Vagina (tissue), 2 donors: ENCODE data around the gene PCIF1. TPM values are rescaled to one million over a fixed set of nuclear protein-coding genes. Genes with fewer than 3 reads are reported as not detected.

Experiments
- DNase-seq, 2 donors: peaks; one replicate each; pipeline ENCODE4 v3.0.0-alpha.2; 2017; ENCODE audit errors: extremely low spot score in 2 of 2
- H3K27ac ChIP-seq: fragments of 200-600 bp; sonication (generic); one replicate; pipeline ENCODE4 v1.5.1; 2019
- H3K27me3 ChIP-seq: fragments of 200-600 bp; sonication (generic); one replicate; pipeline ENCODE4 v1.5.1; 2019
- H3K36me3 ChIP-seq, 2 donors: fragments of 200-600 bp; sonication (generic); one replicate each; pipeline ENCODE4 v1.5.1; 2017 to 2019
- H3K4me1 ChIP-seq: fragments of 200-600 bp; sonication (generic); one replicate; pipeline ENCODE4 v1.5.1; 2019
- H3K4me3 ChIP-seq, 2 donors: fragments of 200-600 bp; sonication (generic); 1 replicate in 1 of 2; 2 replicates in 1 of 2; pipeline ENCODE4 v1.5.1; 2016 to 2019
- H3K9me3 ChIP-seq: fragments of 200-600 bp; sonication (generic); one replicate; pipeline ENCODE4 v1.5.1; 2019
- CTCF ChIP-seq, 3 experiments: fragments of 450-650 bp in 2 of 3; fragments of 200-600 bp in 1 of 3; sonication (generic) in 1 of 3; IDR thresholded peaks; one replicate each; pipeline ENCODE4 v1.5.1; 2017 to 2019; ENCODE audit warnings: antibody characterized with exemption in 3 of 3, mild to moderate bottlenecking in 2 of 3, moderate library complexity in 2 of 3
- POLR2A ChIP-seq, 2 donors: fragments of 450-650 bp; IDR thresholded peaks; one replicate each; pipeline ENCODE4 v1.6.1; 2017; ENCODE audit warnings: antibody characterized with exemption in 2 of 2, mild to moderate bottlenecking in 2 of 2, moderate library complexity in 2 of 2
- POLR2AphosphoS5 ChIP-seq, 2 donors: sonication (generic); formaldehyde crosslinking; IDR thresholded peaks; one replicate each; pipeline ENCODE4 v1.9.0; 2017; ENCODE audit warnings: antibody characterized with exemption in 2 of 2, mild to moderate bottlenecking in 2 of 2, low read depth in 1 of 2; ENCODE audit not compliant: insufficient read depth in 1 of 2
- intact Hi-C: fragments of 100-400 bp; cut with DNase I; formaldehyde crosslinking; loops from one replicate; pipeline ENCODE4 v1.15.1; 2023
- total RNA-seq: library from RNA; depleted of rRNA; stranded (reverse); fragments of >200 nt; gene quantifications from one replicate; pipeline ENCODE4 v1.2.3, GENCODE V29; 2016

Gene PCIF1
- total RNA-seq, 1 donor from 2014 or later, result 36.6 TPM

DNA sequence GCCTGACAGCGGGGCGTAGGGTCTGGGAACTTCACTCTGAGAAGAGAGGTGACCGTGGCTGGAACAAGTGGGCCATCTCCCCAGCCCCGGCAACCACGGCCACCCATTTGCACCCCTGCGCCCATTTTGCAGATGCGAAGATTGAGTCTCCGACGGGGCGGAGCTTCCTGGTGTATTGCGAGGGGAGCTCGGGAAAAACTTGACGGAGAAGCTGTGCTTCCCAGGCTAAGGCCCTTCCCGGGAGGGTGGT is 36.9 kb downstream of the PCIF1 start:
- Histone ChIP-seq H3K9me3 (no peaks in the 10 kb centered on the region), H3K4me1 (peaks cover 30% of the 10 kb centered on the region), H3K27me3 (no peaks in the 10 kb centered on the region), H3K4me3 (peak overlapping the region; percentile 60 to 92), H3K27ac (peak overlapping the region; percentile 98), H3K36me3 (peaks cover 0 to 30% of the 10 kb centered on the region in 2 donors)
- no peak for TF ChIP-seq POLR2AphosphoS5 (IDR thresholded peaks at IDR 0.05; ENCODE audit: insufficient read depth in 1 of 2, low read depth in 1 of 2)
- TF ChIP-seq CTCF (IDR thresholded peaks at IDR 0.05), result no peak
- TF ChIP-seq POLR2A (IDR thresholded peaks at IDR 0.05), result no peak
- intact Hi-C loops, result no loop called here
- DNase-seq, result no peak

DNA sequence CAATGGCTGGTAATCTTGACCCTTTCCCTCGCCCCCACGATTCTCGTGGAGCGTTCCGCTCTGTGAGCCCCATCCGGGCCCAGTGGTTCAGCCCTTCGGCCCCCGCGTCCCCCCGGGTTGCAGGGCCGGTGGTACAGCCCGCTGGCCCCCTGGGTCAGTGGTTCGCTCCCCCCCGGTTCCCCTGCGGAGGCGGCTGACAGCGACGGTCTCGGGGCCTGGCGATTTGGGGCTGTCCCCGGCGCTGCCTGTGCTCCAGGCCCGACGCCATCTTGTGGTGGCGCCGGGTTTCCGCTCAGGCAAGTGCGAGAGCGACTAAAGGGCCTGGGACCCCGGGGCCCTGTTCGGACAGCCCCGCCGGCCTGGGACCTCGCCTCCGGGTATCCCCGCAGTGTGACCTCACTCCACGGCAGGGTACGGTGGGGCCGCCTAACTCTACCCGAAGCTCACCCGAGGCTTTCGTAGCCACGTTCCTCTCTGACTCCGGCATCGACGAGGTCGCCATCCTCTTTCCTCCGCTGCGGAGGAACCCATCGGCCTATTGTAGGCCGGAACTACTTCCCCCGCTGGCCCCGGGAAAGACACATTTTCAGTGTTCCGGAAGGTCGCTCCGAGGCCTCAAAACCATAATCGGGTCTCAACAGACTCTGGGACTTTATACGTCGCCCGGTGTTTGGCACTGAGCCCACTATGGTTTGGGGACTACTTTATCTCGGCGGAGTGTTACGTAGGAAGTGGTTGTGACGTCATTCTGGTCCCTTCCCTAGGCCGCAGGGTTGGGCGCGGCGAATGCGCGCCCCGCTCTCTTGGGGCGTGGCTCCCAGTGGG is 37.4 kb downstream of the PCIF1 start, which contains the start of gene ZNF335:
TSS of gene ZNF335 (minus strand) at position 529 of the 825 bp plus-strand sequence. CDS start 793 bp downstream, outside the sequence.
- no peaks in the 10 kb centered on the region for H3K27me3 ChIP-seq
- peaks cover 30% of the 10 kb centered on the region for H3K4me1 ChIP-seq
- intact Hi-C loops, result no loop called here
- H3K4me3 ChIP-seq, result peak within 1 kb of the TSS; percentile 60 to 92
- peak in 1 of 2 donors; percentile 97 for DNase-seq
- H3K36me3 ChIP-seq, result peaks cover 0 to 25% of the 10 kb centered on the region in 2 donors
- TF ChIP-seq POLR2AphosphoS5 (IDR thresholded peaks at IDR 0.05; ENCODE audit: insufficient read depth in 1 of 2, low read depth in 1 of 2), result peak; percentile 90 to 98
- TF ChIP-seq CTCF (IDR thresholded peaks at IDR 0.05), result peak in 1 of 3 experiments; percentile 48
- peak in 1 of 2 donors; percentile 57 for TF ChIP-seq POLR2A (IDR thresholded peaks at IDR 0.05)
- H3K9me3 ChIP-seq, result no peaks in the 10 kb centered on the region
- H3K27ac ChIP-seq, result peak within 1 kb of the TSS; percentile 98

- H3K4me3 ChIP-seq, result peak overlapping the region; percentile 60 to 92
- peak overlapping the region; percentile 98 for H3K27ac ChIP-seq
- no peak for DNase-seq
- TF ChIP-seq POLR2AphosphoS5 (IDR thresholded peaks at IDR 0.05; ENCODE audit: insufficient read depth in 1 of 2, low read depth in 1 of 2), result no peak
- no peak for TF ChIP-seq CTCF (IDR thresholded peaks at IDR 0.05)
- TF ChIP-seq POLR2A (IDR thresholded peaks at IDR 0.05), result no peak
- H3K27me3 ChIP-seq, result no peaks in the 10 kb centered on the region
- peaks cover 30% of the 10 kb centered on the region for H3K4me1 ChIP-seq
- peaks cover 0 to 18% of the 10 kb centered on the region in 2 donors for H3K36me3 ChIP-seq
- H3K9me3 ChIP-seq, result no peaks in the 10 kb centered on the region
- intact Hi-C loops, result no loop called here
Observed at GRCh38 chr20:45972500-45973183, 38.2 kb downstream of the PCIF1 start.

DNA sequence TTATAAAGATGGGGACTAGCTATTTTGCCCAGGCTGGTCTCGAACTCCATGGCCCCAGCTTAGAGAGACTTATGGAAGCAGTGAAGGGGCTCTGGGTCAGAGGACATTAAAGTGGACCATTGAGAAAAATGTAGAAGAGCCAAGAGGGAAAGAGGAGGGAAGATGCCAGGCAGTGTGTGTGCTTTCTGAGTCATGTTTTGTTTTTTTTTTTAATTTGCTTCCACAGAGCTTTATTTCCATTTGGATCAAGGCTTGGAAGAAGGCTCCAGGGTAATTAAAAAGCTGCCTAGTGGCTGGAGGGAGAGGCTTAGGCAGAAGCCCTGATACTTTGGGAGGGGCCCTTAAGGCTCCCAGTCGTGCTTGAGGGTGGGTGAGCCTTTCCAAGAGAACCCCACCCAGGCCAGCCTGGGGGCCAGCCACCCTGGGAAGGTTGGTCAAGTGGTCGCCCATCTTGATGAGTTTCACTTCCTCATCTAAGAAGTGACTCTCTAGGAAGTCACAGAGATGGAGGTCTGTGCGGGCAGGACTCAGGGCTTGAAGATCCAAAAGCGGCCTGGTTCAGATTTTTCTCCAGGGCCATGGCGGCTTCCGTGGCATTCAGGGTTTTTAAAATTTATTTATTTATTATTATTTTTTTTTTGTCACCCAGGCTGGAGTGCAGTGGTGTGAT is 40.5 kb downstream of the PCIF1 start:
- H3K27me3 ChIP-seq, result no peaks in the 10 kb centered on the region
- no peak overlapping the region for H3K27ac ChIP-seq
- no peaks in the 10 kb centered on the region for H3K36me3 ChIP-seq
- no peaks in the 10 kb centered on the region for H3K9me3 ChIP-seq
- peaks cover 19% of the 10 kb centered on the region for H3K4me1 ChIP-seq
- intact Hi-C loops, result no loop called here
- H3K4me3 ChIP-seq, result no peak overlapping the region
- no peak for TF ChIP-seq POLR2A (IDR thresholded peaks at IDR 0.05)
- no peak for TF ChIP-seq CTCF (IDR thresholded peaks at IDR 0.05)
- TF ChIP-seq POLR2AphosphoS5 (IDR thresholded peaks at IDR 0.05; ENCODE audit: insufficient read depth in 1 of 2, low read depth in 1 of 2), result no peak
- DNase-seq, result no peak
